KG1 (cell line): ENCODE data around the gene EDARADD.
"Not testable (repeated sequence)": the region's sequence is repeated elsewhere in the genome, so short reads cannot be mapped to it uniquely, and the experiment has no call there.

ENCODE experiments used
- DNase-seq: peaks from one replicate; lab custom pipeline; 2025; lab: John Stamatoyannopoulos, UW

Gene EDARADD

DNA sequence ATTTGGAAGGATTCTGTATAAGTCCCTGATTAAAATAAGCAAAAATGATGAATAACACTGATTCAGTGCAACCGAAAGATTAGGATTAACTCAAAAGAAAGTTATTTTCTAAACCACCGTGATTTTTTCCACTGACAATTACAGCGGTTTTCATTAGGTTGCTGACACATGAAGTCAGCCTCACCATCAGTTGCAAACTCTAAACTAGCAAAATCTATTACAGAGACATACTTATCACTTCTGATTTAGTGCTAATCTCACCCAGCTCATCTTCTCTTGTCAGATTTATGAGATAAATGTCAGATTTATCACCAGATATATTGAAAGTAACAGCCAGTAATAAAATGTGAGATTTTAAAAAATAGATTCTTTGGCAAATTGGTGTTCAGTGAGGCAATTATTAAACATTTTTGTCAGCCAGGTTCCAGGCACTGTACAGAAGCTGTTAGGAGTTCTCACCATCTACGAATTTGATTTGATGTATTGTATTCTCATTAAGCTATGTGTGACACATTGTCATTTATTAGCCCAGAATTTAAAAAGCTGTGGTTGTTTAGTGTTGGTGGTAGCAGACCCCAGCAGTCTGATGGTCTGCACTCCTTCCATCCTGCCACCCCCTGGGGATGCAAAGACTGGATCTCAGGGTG is 92.4 kb downstream of the EDARADD start:
- DNase-seq: no peak

DNA sequence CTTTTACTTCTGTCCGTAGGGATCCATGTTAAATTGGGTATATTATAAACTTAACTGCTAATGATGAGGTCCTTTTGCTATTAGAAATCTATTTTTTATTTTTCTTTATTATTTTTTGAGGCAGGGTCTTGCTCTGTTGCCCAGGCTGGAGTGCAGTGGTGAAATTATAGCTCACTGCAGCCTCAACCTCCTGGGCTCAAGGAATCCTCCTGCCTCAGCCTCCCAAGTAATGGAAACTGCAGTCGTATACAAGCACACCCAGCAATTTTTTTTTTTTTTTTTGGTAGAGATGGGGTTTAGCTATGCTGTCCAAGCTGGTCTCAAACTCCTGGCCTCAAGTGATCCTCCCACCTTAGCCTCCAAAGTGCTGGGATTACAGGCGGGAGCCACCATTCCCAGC is 95.1 kb downstream of the EDARADD start:
- DNase-seq: not testable (repeated sequence)

- peak; percentile 28 for DNase-seq
Observed at GRCh38 chr1:236489710-236490377, 95.8 kb downstream of the EDARADD start.

GRCh38 chr1:236491469-236492136 is 97.5 kb downstream of the EDARADD start:
- no peak for DNase-seq

GRCh38 chr1:236492378-236492777 is 98.3 kb downstream of the EDARADD start:
- no peak for DNase-seq

GRCh38 chr1:236494082-236494481 is 100.0 kb downstream of the EDARADD start:
- no peak for DNase-seq

- no peak for DNase-seq
Observed at GRCh38 chr1:236494586-236495466, 100.7 kb downstream of the EDARADD start.

- DNase-seq: no peak
Observed at GRCh38 chr1:236495467-236496112, 101.5 kb downstream of the EDARADD start.

GRCh38 chr1:236497908-236498307 is 103.8 kb downstream of the EDARADD start:
- no peak for DNase-seq

GRCh38 chr1:236501093-236501492 is 107.0 kb downstream of the EDARADD start:
- no peak for DNase-seq

- no peak for DNase-seq
Observed at GRCh38 chr1:236502579-236502971, 108.5 kb downstream of the EDARADD start.

DNA sequence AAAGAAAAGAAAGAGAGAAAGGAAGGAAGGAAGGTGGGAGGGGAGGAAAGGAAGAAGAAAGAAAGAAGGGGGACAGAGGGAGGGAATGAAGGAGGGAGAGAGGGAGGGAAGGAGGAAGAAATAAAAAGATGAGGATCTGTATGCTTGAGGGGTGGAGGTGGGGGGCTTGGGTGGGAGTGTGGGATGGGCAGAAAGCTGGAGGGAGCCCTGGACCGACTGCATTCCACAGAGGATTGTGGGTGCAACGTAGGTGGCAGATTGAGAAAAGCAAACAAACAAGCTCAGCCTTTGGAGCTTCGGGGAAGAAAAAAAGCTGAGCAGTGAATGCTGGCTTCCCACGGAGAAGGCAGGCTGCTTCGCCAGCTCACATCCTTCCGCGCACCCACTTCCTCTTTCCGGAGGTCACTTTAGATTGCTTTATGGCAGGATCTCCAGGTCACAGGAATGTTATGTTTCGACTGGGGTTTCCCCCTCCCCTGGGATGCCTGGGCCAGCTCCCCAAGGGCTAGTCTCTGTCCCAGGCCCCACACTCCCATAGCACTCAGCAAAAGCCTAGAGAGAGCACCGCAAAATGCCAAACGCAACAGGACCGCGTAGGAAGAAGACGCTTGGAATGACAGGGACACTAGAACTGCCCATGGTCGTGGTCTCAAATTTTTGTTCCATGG is 109.0 kb downstream of the EDARADD start:
- DNase-seq: no peak

- DNase-seq: not testable (repeated sequence)
Observed at GRCh38 chr1:236504338-236504737, 110.3 kb downstream of the EDARADD start.

DNA sequence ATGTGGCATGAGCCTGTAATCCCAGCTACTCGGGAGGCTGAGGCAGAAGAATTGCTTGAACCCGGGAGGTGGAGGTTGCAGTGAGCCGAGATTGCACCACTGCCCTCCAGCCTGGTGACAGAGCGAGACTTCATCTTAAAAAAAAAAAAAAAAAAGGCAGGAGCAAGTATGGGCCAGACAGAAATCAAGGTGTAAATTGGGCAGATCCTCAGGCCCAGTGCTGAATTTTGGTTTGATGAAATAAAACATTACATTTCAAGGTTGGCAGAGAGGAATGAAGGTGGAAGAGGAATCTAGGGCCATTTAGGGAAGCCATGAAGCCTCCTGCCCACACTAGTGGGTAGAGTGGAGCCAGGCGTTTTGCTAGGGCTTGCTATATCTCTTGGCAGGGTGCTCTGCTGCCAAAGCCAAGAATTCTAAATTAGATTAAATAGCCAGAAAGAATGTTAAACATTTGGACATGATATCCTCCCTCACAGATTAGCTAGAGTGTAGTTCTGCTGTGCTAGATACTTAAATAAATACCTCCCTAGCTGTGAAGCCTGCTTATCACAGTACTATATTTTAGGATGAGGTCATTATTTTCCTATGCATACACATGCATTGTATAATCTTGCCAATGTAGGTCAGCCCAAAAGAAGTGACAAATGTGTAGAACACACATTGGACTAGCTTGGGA is 113.1 kb downstream of the EDARADD start:
- no peak for DNase-seq

DNA sequence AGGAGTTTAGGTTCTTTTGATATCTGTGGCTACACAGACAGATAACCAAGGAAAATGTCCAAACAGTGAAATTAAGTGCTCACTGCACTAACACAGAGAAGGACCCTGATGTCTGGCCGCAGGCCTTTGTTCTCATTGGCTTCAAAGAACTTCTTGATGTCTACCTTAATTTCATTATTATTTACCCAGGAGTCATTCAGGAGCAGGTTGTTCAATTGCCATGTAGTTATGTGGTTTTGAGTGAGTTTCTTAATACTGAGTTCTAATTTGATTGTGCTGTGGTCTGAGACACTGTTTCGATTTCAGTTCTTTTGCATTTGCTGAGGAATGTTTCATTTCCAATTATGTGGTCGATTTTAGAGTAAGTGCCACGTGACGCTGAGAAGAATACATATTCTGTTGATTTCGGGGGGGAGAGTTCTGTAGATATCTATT is 114.5 kb downstream of the EDARADD start:
- DNase-seq: no peak

DNA sequence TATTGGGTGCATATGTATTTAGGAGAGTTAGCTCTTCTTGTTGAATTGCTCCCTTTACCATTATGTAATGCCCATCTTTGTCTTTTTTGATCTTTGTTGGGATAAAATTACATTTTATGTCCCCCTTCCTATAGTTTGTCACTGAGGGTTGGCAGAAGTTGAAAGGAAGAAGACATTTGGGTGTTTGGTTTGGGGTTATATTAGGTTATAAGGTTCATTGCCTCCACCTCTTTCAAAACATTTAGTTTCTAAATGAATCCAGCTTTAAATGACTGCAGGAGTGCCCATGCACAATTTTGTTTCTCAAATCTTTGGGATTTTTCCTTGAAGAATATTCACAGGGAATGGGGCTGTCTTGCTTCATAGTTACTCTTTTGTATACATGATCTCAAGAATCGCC is 115.1 kb downstream of the EDARADD start:
- DNase-seq: no peak

DNA sequence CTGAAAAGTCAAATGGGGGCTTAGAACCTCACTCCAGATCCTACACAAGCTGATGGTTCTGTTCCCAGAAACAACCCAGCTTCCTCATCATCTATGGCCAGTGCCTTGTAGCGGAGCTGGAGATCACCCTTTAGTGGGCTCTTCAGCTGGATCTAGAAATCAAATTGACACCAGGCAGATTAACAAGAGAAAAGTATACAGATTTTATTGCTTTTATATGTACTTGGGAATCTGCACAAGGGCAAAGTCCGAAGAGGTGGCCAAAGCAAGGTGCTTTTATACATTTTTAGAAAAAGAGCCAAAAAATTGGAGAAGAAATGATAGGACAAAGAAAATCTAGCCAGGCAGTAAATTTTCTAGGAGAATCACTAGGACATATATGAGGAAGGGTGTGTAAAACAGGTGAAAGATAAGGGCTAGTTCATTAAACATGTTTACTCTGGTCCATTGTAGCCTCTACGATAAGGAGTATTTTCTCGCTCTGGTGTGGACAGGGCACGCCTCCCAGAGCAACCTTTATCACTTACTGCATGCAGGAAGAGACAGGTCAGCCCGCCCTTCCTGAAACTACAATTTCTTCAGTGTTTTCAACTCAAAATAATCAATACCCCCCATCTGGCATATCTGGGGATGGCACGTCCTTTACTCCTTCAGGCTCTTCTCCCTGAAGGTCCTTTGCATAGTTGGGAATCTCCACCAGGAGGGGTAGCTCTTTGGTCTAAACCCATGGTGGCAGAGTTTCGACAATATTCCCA is 115.7 kb downstream of the EDARADD start:
- no peak for DNase-seq

DNA sequence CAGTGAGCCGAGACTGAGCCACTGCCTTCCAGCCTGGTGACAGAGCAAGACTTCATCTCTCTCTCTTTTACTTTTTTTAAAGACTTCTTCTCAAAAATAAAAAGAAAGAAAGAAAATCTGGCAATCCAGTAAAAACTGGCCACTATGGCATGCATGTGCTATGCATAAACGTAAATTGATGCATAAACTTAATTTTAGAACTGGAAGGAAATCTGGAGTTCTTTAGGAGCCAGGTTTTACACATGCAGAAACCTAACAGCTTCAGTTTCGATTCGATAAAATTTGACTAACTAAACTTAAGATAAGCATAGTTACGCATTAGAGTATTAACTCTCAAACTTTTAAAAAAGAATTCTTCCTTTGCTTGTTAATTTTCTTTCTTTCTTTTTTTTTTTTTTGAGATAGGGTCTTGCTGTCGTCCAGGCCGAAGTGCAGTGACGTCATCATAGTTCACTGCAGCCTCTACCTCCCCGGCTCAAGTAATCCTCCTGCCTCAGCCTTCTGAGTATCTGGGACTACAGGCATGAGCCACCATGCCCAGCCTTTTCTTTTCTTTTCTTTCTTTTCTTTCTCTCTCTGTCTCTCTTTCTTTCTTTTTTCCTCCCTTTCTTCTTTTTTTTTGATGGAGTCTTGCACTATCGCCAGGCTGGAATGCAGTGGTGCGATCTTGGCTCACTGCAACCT is 117.8 kb downstream of the EDARADD start:
- DNase-seq: no peak
